ENCODE measurements around the gene MRRF. TPM values are rescaled to one million over a fixed set of nuclear protein-coding genes. Genes with fewer than 3 reads are reported as not detected.

The MRRF gene
- total and polyA plus RNA-seq, 4 experiments from 2014 or later, result 15.6 to 27.3 (median 22.5) TPM

DNA sequence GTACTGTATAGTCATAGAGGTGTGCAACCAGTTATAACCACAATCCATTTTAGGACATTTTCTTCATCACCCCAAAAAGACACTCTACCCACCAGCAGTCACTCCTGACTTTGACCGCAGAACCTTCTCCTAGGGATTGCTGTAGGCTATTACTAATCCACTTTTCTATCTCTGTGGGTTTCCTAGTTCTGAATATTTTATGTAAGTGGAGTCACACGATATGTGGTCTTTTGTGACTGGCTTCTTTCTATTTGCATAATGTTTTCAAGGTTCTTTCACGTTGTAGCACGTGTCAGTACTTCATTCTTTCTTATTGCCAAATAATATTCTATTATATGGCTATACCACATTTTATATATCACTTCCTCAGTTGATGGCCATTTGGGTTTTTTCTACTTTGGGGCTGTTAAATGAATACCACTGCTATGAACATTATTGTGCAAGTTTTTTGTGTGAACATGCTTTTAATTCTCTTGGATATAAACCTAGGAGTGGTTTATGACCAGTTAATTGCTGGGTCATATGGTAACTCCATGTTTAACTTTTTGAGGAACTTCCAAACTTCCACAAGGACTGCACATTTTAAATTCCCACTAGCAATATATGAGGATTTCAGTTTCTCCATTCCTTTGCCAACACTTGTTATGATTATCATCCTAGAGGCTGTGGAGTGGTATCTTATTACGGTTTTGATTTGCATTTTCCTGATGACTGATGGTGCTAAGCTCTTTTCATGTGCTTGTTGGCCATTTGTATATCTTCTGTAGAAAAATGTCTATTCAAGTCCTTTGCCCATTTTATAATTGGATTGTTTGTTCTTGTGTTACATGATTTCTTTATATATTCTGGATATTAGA, 37.8 kb downstream of the MRRF start:
- ChIA-PET CTCF (ENCODE audit: partially characterized antibody) (no interaction called here), POLR2A (ENCODE audit: partially characterized antibody) (no interaction called here)
- Histone ChIP-seq H3K27me3 (ENCODE audit: insufficient read depth, low read length) (no peaks in the 10 kb centered on the region), H3K9me3 (ENCODE audit: control insufficient read depth in 1 of 2, low read length in 2 of 2) (no peaks in the 10 kb centered on the region), H3K27ac (ENCODE audit: low read depth, low read length) (no peak overlapping the region), H3K4me3 (ENCODE audit: low read length in 2 of 2) (no peak overlapping the region), H3K4me1 (ENCODE audit: insufficient read depth, low read length) (no peaks in the 10 kb centered on the region), H3K36me3 (ENCODE audit: insufficient read depth, low read length) (no peaks in the 10 kb centered on the region)
- no peak for DNase-seq
- intact Hi-C loops (cut with micrococcal nuclease), result no loop called here
- H3K4me1 Mint-ChIP-seq, result peaks cover 0 to 3% (median under 1%) of the 10 kb centered on the region in 4 donors
- H3K27me3 Mint-ChIP-seq, result no peaks in the 10 kb centered on the region
- no peak overlapping the region for H3K4me3 Mint-ChIP-seq
- H3K9me3 Mint-ChIP-seq, result no peaks in the 10 kb centered on the region
- peaks cover 45 to 53% of the 10 kb centered on the region in 2 donors for H3K36me3 Mint-ChIP-seq
- no peak overlapping the region for H3K27ac Mint-ChIP-seq

DNA sequence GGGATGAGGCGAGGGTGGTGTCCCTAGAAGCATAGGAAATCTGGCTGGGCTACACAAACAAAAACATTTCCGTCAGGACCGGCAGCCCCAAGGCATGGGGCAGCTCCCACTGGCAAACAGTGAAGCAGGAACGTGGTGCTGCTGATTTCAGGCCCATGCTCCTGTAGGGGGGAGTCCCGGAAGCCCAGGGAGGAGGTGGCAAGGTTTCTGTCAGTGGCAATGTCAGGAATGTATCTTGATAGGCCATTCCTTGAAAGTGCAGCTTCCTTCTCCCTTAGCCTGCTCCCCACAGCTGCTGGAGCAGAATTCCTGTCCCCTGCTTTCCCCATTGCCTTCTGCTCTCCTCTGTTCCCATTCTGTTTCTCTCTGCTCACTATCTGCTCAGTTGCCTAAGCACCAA, 42.4 kb downstream of the MRRF start:
- Histone ChIP-seq H3K4me3 (ENCODE audit: low read length in 2 of 2) (no peak overlapping the region), H3K4me1 (ENCODE audit: insufficient read depth, low read length) (no peaks in the 10 kb centered on the region), H3K27me3 (ENCODE audit: insufficient read depth, low read length) (no peaks in the 10 kb centered on the region), H3K27ac (ENCODE audit: low read depth, low read length) (no peak overlapping the region), H3K9me3 (ENCODE audit: control insufficient read depth in 1 of 2, low read length in 2 of 2) (no peaks in the 10 kb centered on the region), H3K36me3 (ENCODE audit: insufficient read depth, low read length) (peaks cover 5% of the 10 kb centered on the region)
- Mint-ChIP-seq H3K4me3 (no peak overlapping the region), H3K36me3 (peaks cover 44 to 56% of the 10 kb centered on the region in 2 donors), H3K27ac (peak overlapping the region in 3 of 7 donors; percentile 26 to 52 (median 47)), H3K9me3 (no peaks in the 10 kb centered on the region), H3K27me3 (no peaks in the 10 kb centered on the region), H3K4me1 (peaks cover 0 to 5% (median 0%) of the 10 kb centered on the region in 4 donors)
- intact Hi-C loops (cut with micrococcal nuclease), result no loop called here
- DNase-seq, result no peak
- ChIA-PET CTCF (ENCODE audit: partially characterized antibody) (interaction anchor here (1.1 to 2.4 kb wide), 2 partner anchors 11 to 43 kb away, joined by 3 to 9 read pairs; no protein-coding TSS in a partner anchor), POLR2A (ENCODE audit: partially characterized antibody) (no interaction called here)

DNA sequence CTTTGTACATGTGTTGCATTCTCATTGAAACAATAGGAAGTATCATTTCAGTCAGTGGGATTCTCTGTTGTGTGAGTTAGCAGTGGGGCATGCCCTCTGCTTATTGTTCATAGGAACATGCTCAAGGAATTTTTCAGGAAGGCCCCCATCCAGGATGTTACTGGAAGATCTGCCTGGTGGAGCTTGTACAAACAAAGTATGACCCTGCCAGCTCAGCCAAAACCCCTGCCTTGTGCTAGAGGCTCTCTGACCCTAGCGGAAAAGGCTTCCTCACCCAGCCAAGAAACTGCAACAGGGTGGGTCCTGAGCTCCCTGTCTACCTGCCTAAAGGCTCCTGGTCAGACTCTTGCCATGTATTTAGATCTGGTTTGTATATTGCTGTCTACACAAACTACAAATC, 43.2 kb downstream of the MRRF start:
- H3K4me3 ChIP-seq (ENCODE audit: low read length in 2 of 2), result no peak overlapping the region
- peaks cover 0 to 2% (median 0%) of the 10 kb centered on the region in 4 donors for H3K4me1 Mint-ChIP-seq
- CTCF ChIA-PET (ENCODE audit: partially characterized antibody), result interaction anchor here (1.1 to 2.4 kb wide), 2 partner anchors 10 to 42 kb away, joined by 3 to 9 read pairs; no protein-coding TSS in a partner anchor
- H3K27me3 Mint-ChIP-seq, result no peaks in the 10 kb centered on the region
- H3K27ac ChIP-seq (ENCODE audit: low read depth, low read length), result no peak overlapping the region
- no peaks in the 10 kb centered on the region for H3K4me1 ChIP-seq (ENCODE audit: insufficient read depth, low read length)
- POLR2A ChIA-PET (ENCODE audit: partially characterized antibody), result no interaction called here
- H3K36me3 Mint-ChIP-seq, result peaks cover 50 to 58% of the 10 kb centered on the region in 2 donors
- H3K36me3 ChIP-seq (ENCODE audit: insufficient read depth, low read length), result peaks cover 13% of the 10 kb centered on the region
- H3K27ac Mint-ChIP-seq, result peak overlapping the region in 2 of 7 donors; percentile 52 to 68
- H3K9me3 Mint-ChIP-seq, result no peaks in the 10 kb centered on the region
- no peak overlapping the region for H3K4me3 Mint-ChIP-seq
- intact Hi-C loops (cut with micrococcal nuclease), result no loop called here
- no peaks in the 10 kb centered on the region for H3K27me3 ChIP-seq (ENCODE audit: insufficient read depth, low read length)
- DNase-seq, result no peak
- H3K9me3 ChIP-seq (ENCODE audit: control insufficient read depth in 1 of 2, low read length in 2 of 2), result no peaks in the 10 kb centered on the region

DNA sequence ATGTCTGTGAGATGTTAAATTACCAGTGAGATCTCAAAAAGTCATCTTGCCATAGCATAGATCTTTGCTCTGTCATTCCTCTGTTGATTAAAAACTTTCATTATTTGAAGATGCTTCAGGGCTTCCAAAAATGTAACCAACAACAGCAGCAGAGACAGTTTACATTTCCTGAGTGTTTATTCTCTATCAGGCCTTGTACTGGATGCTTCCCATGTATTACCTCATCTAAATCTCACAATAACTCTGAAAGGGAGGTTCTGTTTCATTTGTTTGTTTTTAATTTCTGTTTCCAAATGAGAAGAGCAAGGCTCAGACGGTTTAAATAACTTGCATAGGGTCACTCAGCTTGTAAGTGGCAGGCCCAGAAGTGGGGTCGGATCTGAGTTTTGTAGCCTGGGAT, 45.2 kb downstream of the MRRF start:
- Mint-ChIP-seq H3K4me3 (no peak overlapping the region), H3K36me3 (peaks cover 68 to 70% of the 10 kb centered on the region in 2 donors), H3K4me1 (peaks cover 0 to 2% (median 0%) of the 10 kb centered on the region in 4 donors), H3K27ac (no peak overlapping the region), H3K9me3 (no peaks in the 10 kb centered on the region), H3K27me3 (no peaks in the 10 kb centered on the region)
- ChIA-PET POLR2A (ENCODE audit: partially characterized antibody) (no interaction called here), CTCF (ENCODE audit: partially characterized antibody) (no interaction called here)
- Histone ChIP-seq H3K36me3 (ENCODE audit: insufficient read depth, low read length) (peaks cover 30% of the 10 kb centered on the region), H3K4me3 (ENCODE audit: low read length in 2 of 2) (no peak overlapping the region), H3K27ac (ENCODE audit: low read depth, low read length) (no peak overlapping the region), H3K27me3 (ENCODE audit: insufficient read depth, low read length) (no peaks in the 10 kb centered on the region), H3K9me3 (ENCODE audit: control insufficient read depth in 1 of 2, low read length in 2 of 2) (no peaks in the 10 kb centered on the region), H3K4me1 (ENCODE audit: insufficient read depth, low read length) (no peaks in the 10 kb centered on the region)
- DNase-seq, result no peak
- intact Hi-C loops (cut with micrococcal nuclease), result no loop called here

DNA sequence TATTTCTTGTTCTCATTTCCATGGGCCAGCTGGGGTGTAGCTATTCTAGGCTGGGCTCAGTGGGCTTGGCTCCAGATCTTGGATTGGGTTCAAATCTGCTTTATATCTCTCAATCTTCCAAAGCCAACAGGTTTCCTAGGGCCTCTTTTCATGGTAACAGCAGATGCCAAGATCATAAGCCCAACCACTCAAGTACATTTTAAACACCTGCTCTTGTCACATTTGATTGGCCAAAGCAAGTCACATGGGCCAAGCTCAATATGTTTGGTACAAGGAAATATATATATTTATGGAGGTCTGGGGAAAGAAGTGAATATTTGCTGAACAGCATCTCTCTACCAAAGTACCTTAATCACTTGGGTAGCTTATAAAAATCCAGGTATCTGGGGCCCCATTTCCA, 49.5 kb downstream of the MRRF start:
- H3K4me1 ChIP-seq (ENCODE audit: insufficient read depth, low read length), result no peaks in the 10 kb centered on the region
- Mint-ChIP-seq H3K27ac (no peak overlapping the region), H3K4me1 (no peaks in the 10 kb centered on the region), H3K27me3 (no peaks in the 10 kb centered on the region), H3K4me3 (no peak overlapping the region), H3K36me3 (peaks cover 40 to 62% of the 10 kb centered on the region in 2 donors), H3K9me3 (no peaks in the 10 kb centered on the region)
- CTCF ChIA-PET (ENCODE audit: partially characterized antibody), result no interaction called here
- H3K4me3 ChIP-seq (ENCODE audit: low read length in 2 of 2), result no peak overlapping the region
- intact Hi-C loops (cut with micrococcal nuclease), result no loop called here
- no peaks in the 10 kb centered on the region for H3K9me3 ChIP-seq (ENCODE audit: control insufficient read depth in 1 of 2, low read length in 2 of 2)
- no peak overlapping the region for H3K27ac ChIP-seq (ENCODE audit: low read depth, low read length)
- POLR2A ChIA-PET (ENCODE audit: partially characterized antibody), result no interaction called here
- peaks cover 40% of the 10 kb centered on the region for H3K36me3 ChIP-seq (ENCODE audit: insufficient read depth, low read length)
- H3K27me3 ChIP-seq (ENCODE audit: insufficient read depth, low read length), result no peaks in the 10 kb centered on the region
- no peak for DNase-seq

DNA sequence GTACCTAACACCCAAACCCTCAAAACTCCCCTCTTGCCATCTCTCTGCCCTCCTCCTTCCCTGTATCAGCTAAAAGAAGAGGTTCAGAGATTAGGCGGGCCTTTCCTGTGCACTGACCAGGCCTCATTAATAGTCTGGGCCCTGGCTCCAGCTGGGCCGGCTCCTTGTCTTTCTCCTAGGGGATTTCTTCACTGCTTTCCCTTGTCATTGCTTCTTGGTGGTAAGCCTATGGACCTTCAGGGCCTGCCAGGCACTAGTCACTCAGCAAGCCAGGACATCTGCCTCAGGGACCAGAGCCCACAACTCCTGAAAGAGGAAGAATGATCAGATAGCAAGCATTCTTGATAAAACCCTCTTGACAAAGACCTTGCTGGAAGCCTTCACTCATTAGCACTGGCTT, 50.9 kb downstream of the MRRF start:
- H3K36me3 ChIP-seq (ENCODE audit: insufficient read depth, low read length), result peaks cover 37% of the 10 kb centered on the region
- Mint-ChIP-seq H3K27ac (no peak overlapping the region), H3K4me1 (peaks cover 0 to 1% (median 0%) of the 10 kb centered on the region in 4 donors), H3K9me3 (no peaks in the 10 kb centered on the region), H3K36me3 (peaks cover 40 to 54% of the 10 kb centered on the region in 2 donors), H3K4me3 (no peak overlapping the region), H3K27me3 (no peaks in the 10 kb centered on the region)
- no peaks in the 10 kb centered on the region for H3K4me1 ChIP-seq (ENCODE audit: insufficient read depth, low read length)
- intact Hi-C loops (cut with micrococcal nuclease), result no loop called here
- H3K9me3 ChIP-seq (ENCODE audit: control insufficient read depth in 1 of 2, low read length in 2 of 2), result no peaks in the 10 kb centered on the region
- ChIA-PET CTCF (ENCODE audit: partially characterized antibody) (no interaction called here), POLR2A (ENCODE audit: partially characterized antibody) (no interaction called here)
- no peak for DNase-seq
- H3K27ac ChIP-seq (ENCODE audit: low read depth, low read length), result no peak overlapping the region
- no peak overlapping the region for H3K4me3 ChIP-seq (ENCODE audit: low read length in 2 of 2)
- no peaks in the 10 kb centered on the region for H3K27me3 ChIP-seq (ENCODE audit: insufficient read depth, low read length)

DNA sequence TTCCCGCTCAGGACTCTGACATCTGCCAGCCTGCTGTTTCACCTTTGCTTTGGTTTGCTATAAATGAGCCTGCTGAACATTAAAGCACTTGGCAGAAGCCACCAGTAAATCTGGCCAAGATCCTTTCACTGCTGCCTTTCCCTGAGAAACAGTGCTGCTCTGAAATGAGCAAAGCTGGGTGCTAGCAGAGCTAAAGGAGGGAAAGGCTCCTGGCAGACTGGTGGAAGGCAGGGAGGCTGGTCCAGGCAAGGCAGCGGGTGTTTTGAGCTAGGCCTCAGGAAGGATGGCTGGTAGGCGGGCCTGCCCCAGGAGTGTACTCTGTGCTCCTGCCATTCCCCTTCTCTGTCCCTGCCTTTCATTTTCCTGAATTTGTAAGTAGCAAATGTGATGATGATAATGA, 53.6 kb downstream of the MRRF start:
- ChIA-PET CTCF (ENCODE audit: partially characterized antibody) (no interaction called here), POLR2A (ENCODE audit: partially characterized antibody) (no interaction called here)

More for the DNA sequence above, 53.6 kb downstream of the MRRF start:
- Histone ChIP-seq H3K9me3 (ENCODE audit: control insufficient read depth in 1 of 2, low read length in 2 of 2) (no peaks in the 10 kb centered on the region), H3K36me3 (ENCODE audit: insufficient read depth, low read length) (peaks cover 33% of the 10 kb centered on the region), H3K4me3 (ENCODE audit: low read length in 2 of 2) (no peak overlapping the region), H3K27ac (ENCODE audit: low read depth, low read length) (no peak overlapping the region), H3K4me1 (ENCODE audit: insufficient read depth, low read length) (no peaks in the 10 kb centered on the region), H3K27me3 (ENCODE audit: insufficient read depth, low read length) (no peaks in the 10 kb centered on the region)
- DNase-seq, result no peak
- Mint-ChIP-seq H3K4me1 (peaks cover 0 to 1% (median 0%) of the 10 kb centered on the region in 4 donors), H3K36me3 (peaks cover 30 to 51% of the 10 kb centered on the region in 2 donors), H3K4me3 (no peak overlapping the region), H3K27me3 (no peaks in the 10 kb centered on the region), H3K9me3 (no peaks in the 10 kb centered on the region), H3K27ac (no peak overlapping the region)
- intact Hi-C loops (cut with micrococcal nuclease), result no loop called here

All from CD4-positive, alpha-beta memory T cell (primary cell).